ENCODE results near the gene CBX6.

The CBX6 gene

GRCh38 chr22:38871360-38872171 is 450 bp downstream of the CBX6 start:
- Histone ChIP-seq H3K4me3 (ENCODE audit: low read depth, low read length) (peak overlapping the region; percentile 78), H3K36me3 (peaks cover 33% of the 10 kb centered on the region), H3K9me3 (ENCODE audit: severe bottlenecking) (no peaks in the 10 kb centered on the region), H3K27ac (peak overlapping the region; percentile 67), H3K27me3 (ENCODE audit: insufficient read depth, low read depth, severe bottlenecking) (no peaks in the 10 kb centered on the region)
- no peak for TF ChIP-seq CTCF (IDR thresholded peaks at IDR 0.05; ENCODE audit: low read depth, low read length)
- no peak for DNase-seq

DNA sequence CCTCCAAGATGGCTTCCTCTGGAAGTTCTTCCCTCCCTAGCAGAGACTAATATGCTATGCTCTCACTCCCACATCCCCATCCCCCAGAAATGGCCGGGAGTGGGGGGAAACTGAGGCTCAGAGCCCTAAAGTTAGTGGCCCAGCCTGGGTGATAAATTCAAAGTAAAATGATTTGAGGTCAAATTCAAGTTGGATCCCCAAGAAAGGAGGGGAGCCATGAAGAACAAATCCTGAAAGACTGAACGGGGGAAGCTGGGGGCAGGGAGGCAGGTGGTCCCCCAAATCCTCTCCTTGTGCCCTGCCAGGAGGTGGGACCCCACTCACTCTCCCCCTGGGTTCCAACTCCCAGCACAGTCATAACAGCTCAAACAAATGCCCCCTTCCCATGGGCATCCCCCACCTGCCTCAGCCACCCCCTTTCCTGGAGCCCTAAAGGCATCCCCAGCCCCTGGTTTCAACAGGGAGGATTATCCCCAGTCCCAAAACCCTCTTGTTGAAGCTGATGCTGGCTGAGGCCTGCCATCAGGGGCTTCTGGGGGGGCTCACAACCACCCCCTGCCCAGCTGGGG is 1.1 kb downstream of the CBX6 start:
- peak overlapping the region; percentile 67 for H3K27ac ChIP-seq
- peak overlapping the region; percentile 78 for H3K4me3 ChIP-seq (ENCODE audit: low read depth, low read length)
- no peak for DNase-seq
- H3K9me3 ChIP-seq (ENCODE audit: severe bottlenecking) = no peaks in the 10 kb centered on the region
- H3K36me3 ChIP-seq = peaks cover 38% of the 10 kb centered on the region
- no peaks in the 10 kb centered on the region for H3K27me3 ChIP-seq (ENCODE audit: insufficient read depth, low read depth, severe bottlenecking)
- TF ChIP-seq CTCF (IDR thresholded peaks at IDR 0.05; ENCODE audit: low read depth, low read length) = no peak

DNA sequence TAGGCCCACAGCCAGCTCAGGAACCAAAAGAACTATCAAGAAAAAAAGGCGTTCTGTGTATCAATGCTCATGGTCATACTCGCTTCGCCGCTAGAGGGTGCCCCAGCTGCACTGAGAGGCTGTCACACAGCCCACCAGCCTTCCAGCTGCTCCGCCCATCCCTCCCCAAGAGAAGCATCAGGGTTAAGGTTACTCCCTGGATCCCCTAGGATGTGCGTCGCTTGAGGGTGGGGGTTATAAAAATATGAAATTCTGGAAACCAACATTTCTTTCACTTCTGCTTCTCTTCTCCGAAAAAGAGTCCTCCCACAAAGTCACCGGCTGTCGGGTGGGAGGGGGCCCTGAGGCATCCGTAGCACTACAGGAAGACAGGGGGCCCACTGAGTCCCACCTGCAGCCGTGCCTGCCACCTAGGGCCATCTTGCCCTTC is 1.7 kb downstream of the CBX6 start:
- peak; percentile 92 for DNase-seq
- Histone ChIP-seq H3K9me3 (ENCODE audit: severe bottlenecking) (no peaks in the 10 kb centered on the region), H3K27me3 (ENCODE audit: insufficient read depth, low read depth, severe bottlenecking) (no peaks in the 10 kb centered on the region), H3K36me3 (peaks cover 44% of the 10 kb centered on the region), H3K4me3 (ENCODE audit: low read depth, low read length) (no peak overlapping the region), H3K27ac (no peak overlapping the region)
- TF ChIP-seq CTCF (IDR thresholded peaks at IDR 0.05; ENCODE audit: low read depth, low read length) = peak; percentile 94

- H3K27me3 ChIP-seq (ENCODE audit: insufficient read depth, low read depth, severe bottlenecking) = no peaks in the 10 kb centered on the region
- H3K9me3 ChIP-seq (ENCODE audit: severe bottlenecking) = no peaks in the 10 kb centered on the region
- H3K4me3 ChIP-seq (ENCODE audit: low read depth, low read length) = no peak overlapping the region
- peaks cover 51% of the 10 kb centered on the region for H3K36me3 ChIP-seq
- H3K27ac ChIP-seq = no peak overlapping the region
- TF ChIP-seq CTCF (IDR thresholded peaks at IDR 0.05; ENCODE audit: low read depth, low read length) = no peak
- no peak for DNase-seq
Measured at GRCh38 chr22:38869663-38870062, 2.4 kb downstream of the CBX6 start.

DNA sequence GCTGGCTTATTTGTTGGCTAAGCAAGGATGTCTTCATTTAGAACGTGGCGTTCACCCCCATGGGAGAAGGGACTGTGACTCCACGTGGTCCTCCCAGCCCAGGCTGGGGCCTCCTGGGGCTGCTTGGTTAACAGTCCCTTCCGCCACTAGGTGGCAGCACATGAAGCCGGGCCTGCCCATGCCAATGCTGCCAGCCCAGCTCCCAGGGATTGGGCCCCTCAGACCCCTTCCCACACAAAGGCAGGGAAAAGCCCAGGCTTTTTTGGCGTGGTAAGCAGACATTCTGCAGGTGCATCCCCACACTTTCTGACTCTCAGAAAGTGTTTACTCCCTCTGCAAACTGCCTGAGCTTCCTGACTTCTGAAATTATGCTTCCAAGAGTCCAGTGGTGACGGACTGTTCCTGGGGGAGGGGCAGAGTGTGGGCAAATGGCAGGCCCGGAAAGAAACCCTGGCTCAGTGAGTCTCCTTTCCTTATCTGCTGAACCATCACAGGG is 3.1 kb downstream of the CBX6 start:
- Histone ChIP-seq H3K4me3 (ENCODE audit: low read depth, low read length) (no peak overlapping the region), H3K36me3 (peaks cover 54% of the 10 kb centered on the region), H3K27me3 (ENCODE audit: insufficient read depth, low read depth, severe bottlenecking) (no peaks in the 10 kb centered on the region), H3K9me3 (ENCODE audit: severe bottlenecking) (no peaks in the 10 kb centered on the region), H3K27ac (peak overlapping the region; percentile 6; the same call in 1 of the 2 replicates)
- peak; percentile 92 for TF ChIP-seq CTCF (IDR thresholded peaks at IDR 0.05; ENCODE audit: low read depth, low read length)
- peak; percentile 84 for DNase-seq
